Mesenteric fat pad (tissue), 1 donor: ENCODE measurements around the gene IGFALS. TPM values are rescaled to one million over a fixed set of nuclear protein-coding genes. Genes with fewer than 3 reads are reported as not detected.
"Not testable (repeated sequence)": the region's sequence is repeated elsewhere in the genome, so short reads cannot be mapped to it uniquely, and the experiment has no call there.

Experiments
- DNase-seq: peaks from one replicate; pipeline ENCODE4 v3.0.0-alpha.2; 2020; ENCODE audit warnings: low spot score
- total RNA-seq: library from RNA; stranded (reverse); fragmentation: NEBNext Ultra II Directional; extraction: Animal tissue kit (Norgen Biotek cat#: 25700); gene quantifications from one replicate; pipeline ENCODE4 v1.2.1, GENCODE V29; 2021
- donor health status: DM: yes; HTN: yes; CAD: no.

IGFALS gene
- total RNA-seq, 1 donor from 2014 or later: not detected

GRCh38 chr16:1818204-1818872 is 24.8 kb upstream of the IGFALS start:
- no peak for DNase-seq

GRCh38 chr16:1817716-1818115 is 24.2 kb upstream of the IGFALS start:
- no peak for DNase-seq

GRCh38 chr16:1817276-1817589 is 23.7 kb upstream of the IGFALS start:
- DNase-seq: no peak

GRCh38 chr16:1816396-1817275 is 23.1 kb upstream of the IGFALS start:
- no peak for DNase-seq

GRCh38 chr16:1815461-1815860 is 22.0 kb upstream of the IGFALS start:
- no peak for DNase-seq

- DNase-seq: no peak
Measured at GRCh38 chr16:1812732-1813163, 19.2 kb upstream of the IGFALS start.

- DNase-seq: no peak
Measured at GRCh38 chr16:1810536-1810935, 17.0 kb upstream of the IGFALS start.

- DNase-seq: no peak
Measured at GRCh38 chr16:1810106-1810505, 16.6 kb upstream of the IGFALS start.

- DNase-seq: no peak
Measured at GRCh38 chr16:1809281-1809801, 15.8 kb upstream of the IGFALS start.

GRCh38 chr16:1808691-1809090 is 15.2 kb upstream of the IGFALS start:
- no peak for DNase-seq

GRCh38 chr16:1807626-1808025 is 14.1 kb upstream of the IGFALS start:
- DNase-seq: no peak

GRCh38 chr16:1800701-1801100 is 7.2 kb upstream of the IGFALS start:
- no peak for DNase-seq

- not testable (repeated sequence) for DNase-seq
Measured at GRCh38 chr16:1799263-1799662, 5.8 kb upstream of the IGFALS start.

- peak; percentile 76 for DNase-seq
Measured at GRCh38 chr16:1794908-1795666, 1.6 kb upstream of the IGFALS start.

- peak; percentile 81 for DNase-seq
Measured at GRCh38 chr16:1794221-1794871, 841 bp upstream of the IGFALS start.

GRCh38 chr16:1792836-1793577 is 498 bp downstream of the IGFALS start:
- no peak for DNase-seq

GRCh38 chr16:1791943-1792812 is 1.3 kb downstream of the IGFALS start:
- peak; percentile 85 for DNase-seq

GRCh38 chr16:1791256-1791942 is 2.1 kb downstream of the IGFALS start:
- DNase-seq: peak; percentile 87
